MM.1S (cell line): ENCODE results near the gene ZNF329.

Experiments
- EZH2 ChIP-seq: fragments of 300-600 bp; sonication (generic); optimal IDR thresholded peaks from 2 replicates; pipeline ENCODE3; 2017; ENCODE audit warnings: low read depth, mild to moderate bottlenecking, antibody characterized with exemption, low read length, mixed read lengths
- TF ChIP-seq, protein P1 (sequence below): fragments of 300-600 bp; sonication (generic); IDR thresholded peaks from 2 replicates; pipeline ENCODE4 v1.5.1; 2016; ENCODE audit warnings: antibody characterized with exemption, low read length, mixed read lengths

DNA sequence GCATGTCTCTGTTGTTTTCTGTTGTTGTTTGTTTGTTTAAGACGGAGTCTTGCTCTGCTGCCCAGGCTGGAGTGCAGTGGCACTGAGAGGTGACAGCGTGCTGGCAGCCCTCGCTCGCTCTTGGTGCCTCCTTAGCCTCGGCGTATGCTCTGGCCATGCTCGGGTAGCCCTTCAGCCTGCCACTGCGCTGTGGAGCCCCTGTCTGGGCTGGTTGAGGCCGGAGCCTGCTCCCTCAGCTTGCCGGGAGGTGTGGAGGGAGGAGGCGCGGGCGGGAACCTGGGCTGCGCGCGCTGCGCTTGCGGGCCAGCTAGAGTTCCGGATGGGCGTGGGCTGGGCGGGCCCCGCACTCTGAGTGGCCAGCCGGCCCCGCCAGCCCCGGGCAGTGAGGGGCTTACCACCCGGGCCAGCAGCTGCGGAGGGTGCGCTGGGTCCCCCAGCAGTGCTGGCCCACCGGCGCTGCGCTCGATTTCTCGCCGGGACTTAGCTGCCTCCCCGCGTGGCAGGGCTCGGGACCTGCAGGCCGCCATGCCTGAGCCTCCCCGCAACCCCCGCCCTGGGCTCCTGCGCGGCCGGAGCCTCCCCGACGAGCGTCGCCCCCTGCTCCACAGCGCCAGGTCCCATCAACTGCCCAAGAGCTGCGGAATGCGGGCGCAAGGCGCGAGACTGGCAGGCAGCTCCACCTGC, 6.6 kb upstream of the ZNF329 start:
- TF ChIP-seq, protein P1, sequence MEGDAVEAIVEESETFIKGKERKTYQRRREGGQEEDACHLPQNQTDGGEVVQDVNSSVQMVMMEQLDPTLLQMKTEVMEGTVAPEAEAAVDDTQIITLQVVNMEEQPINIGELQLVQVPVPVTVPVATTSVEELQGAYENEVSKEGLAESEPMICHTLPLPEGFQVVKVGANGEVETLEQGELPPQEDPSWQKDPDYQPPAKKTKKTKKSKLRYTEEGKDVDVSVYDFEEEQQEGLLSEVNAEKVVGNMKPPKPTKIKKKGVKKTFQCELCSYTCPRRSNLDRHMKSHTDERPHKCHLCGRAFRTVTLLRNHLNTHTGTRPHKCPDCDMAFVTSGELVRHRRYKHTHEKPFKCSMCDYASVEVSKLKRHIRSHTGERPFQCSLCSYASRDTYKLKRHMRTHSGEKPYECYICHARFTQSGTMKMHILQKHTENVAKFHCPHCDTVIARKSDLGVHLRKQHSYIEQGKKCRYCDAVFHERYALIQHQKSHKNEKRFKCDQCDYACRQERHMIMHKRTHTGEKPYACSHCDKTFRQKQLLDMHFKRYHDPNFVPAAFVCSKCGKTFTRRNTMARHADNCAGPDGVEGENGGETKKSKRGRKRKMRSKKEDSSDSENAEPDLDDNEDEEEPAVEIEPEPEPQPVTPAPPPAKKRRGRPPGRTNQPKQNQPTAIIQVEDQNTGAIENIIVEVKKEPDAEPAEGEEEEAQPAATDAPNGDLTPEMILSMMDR = no peak
- no peak for TF ChIP-seq EZH2
